Inflammatory macrophage treated with lipopolysaccharide for 4 hours (primary cell): ENCODE data around the gene GABRE.
"Not testable (repeated sequence)": the region's sequence is repeated elsewhere in the genome, so short reads cannot be mapped to it uniquely, and the experiment has no call there.

Experiments used
- DNase-seq: peaks from one replicate; pipeline ENCODE4 v3.0.0-alpha.2; 2020

GABRE gene

DNA sequence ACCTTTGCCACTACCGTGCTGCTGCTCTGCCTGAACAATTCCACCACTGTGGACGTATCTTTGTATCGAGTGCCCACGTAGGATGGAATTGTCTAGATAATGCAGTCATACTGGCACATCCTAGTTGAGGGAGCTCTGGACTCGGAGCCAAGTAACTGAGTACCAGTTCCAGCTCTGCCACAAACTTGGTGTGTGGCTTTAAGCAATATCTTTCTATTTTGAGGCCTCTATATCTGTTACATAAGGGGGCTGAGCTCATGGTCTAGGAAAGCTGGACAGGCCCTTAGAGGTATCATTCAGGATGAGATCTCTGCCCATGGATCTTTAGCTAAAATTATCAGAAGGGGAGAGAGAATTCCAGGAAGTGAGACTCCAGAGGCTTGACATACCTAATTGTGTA lies 12.4 kb downstream of the GABRE start:
- DNase-seq, result no peak

DNA sequence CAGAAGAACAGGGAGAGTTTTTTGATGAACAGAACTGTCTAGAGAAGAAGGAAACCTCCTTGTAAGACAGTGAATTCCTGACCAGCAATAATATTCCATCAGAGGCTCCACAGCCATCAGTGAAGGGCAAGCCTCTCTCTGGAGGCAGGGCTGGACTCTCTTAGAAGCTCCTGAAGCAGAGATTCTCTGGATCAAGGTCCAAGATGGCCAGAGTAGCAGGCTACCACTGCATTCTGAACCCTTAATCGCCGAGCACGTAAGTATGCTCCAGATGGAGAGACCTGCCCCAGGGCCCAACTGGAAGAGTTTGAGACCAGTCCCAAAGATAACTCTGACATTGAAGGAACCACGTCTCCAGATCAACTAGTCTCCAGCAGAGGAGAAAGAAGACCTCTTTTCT lies 16.4 kb downstream of the GABRE start:
- no peak for DNase-seq

DNA sequence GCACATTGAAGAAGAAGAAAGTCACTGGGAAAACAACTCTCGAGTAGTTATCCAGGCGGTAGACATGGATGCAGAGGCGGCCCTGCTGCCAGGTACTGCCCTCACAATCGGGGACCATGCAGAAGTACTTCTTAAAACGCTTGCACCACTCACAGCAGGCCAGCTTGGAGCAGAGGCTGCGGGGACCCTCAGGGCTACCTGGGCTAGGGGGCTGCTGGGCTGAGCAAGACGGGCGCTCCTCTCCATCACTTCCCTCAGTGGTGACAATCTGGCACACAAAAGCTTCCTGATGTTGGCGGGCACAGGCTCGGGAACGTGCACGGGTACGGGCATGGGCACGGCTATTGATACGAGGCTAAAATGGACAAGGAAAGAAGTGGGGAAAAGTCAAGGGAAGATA lies 19.7 kb downstream of the GABRE start:
- DNase-seq, result no peak

DNA sequence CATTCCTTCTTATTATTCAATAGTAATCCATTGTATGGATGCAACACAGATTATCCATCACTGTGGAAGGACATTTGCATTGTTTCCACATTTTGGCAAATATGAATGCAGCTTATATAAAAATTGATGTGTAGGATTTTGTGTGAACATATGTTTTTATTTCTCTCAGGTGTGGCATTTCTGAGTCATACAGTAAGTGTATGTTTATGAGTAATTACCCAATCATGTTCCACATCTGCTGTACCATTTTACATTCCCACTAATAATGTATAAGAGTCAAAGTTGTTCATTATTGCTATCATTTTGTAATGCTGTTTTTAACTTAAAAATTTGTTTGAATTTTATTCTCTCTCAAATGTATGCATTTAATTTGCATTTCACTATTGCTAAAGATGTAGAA lies 36.3 kb downstream of the GABRE start:
- DNase-seq, result no peak

DNA sequence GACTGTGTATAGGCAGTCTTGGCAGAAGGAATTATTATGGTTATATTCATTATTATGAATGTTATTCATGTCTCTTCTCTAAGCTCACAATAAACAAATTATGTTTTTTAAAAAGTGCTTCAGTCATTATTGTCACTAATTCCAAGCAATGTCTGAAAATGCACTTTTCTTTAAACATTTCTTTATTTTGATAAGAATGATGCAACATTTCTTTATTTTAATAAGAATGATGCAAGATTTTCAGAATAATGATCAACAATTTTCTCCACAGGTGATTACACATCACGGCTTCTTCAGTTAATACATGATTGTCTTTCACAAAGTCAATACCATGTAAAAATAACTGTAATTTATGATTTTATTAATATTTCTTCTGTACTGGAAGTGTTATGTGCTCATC lies 39.1 kb downstream of the GABRE start:
- DNase-seq, result no peak

DNA sequence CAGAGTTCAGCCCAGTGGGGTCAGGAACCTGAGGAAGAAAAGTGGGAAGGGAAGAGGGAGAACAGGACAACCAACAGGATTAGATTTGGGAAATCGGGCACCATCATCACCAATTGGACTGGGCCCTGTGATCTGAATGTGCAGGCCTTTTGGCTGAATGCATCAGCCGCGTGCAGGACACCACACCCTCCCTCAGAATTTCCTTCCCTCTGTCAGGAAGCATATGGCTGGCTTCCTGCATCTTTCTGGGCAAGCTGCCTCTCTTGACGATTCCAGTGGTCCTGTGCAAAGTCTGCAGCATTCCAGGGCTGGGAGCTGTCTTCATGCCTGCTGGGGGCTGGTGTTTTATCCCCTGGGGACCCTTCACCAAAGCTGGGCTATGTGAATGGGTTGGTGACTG lies 45.4 kb downstream of the GABRE start:
- DNase-seq, result no peak

DNA sequence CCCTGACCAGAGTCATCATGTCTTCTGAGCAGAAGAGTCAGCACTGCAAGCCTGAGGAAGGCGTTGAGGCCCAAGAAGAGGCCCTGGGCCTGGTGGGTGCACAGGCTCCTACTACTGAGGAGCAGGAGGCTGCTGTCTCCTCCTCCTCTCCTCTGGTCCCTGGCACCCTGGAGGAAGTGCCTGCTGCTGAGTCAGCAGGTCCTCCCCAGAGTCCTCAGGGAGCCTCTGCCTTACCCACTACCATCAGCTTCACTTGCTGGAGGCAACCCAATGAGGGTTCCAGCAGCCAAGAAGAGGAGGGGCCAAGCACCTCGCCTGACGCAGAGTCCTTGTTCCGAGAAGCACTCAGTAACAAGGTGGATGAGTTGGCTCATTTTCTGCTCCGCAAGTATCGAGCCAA lies 50.8 kb downstream of the GABRE start:
- no peak for DNase-seq

DNA sequence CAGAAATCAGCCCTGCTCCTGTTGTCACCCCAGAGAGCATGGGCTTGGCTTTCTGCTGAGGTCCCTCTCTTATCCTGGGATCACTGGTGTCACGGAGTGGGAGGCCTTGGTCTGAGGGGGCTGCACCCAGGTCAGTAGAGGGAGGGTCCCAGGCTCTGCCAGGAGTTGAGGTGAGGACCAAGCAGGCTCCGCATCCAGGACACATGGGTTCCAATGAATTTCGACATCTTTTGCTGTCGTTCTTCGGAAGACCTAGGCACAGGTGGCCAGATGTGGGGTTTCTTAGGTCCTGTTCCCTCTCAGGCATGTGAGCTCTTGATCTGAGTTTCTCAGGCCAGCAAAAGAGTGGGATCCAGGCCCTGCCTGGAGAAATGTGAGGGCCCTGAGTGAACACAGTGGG lies 51.8 kb downstream of the GABRE start:
- no peak for DNase-seq

DNA sequence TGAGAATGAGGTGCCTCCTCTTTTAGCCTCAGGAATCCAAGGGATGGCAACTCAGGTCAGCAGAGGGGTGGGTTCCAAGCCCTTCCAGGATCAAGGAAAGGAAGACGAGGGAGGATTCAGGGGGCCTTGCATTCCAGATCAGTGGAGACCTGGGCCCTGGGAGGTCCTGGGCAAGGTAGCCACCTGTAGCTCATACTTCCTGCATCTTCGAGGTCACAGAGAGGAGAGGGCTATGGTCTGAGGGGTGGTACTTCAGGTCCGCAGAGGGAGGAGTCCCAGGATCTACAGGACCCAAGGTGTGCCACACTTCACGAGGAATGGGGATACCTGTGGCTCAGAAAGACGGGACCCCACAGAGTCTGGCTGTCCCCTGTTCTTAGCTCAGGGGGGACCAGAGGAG lies 52.6 kb downstream of the GABRE start:
- DNase-seq, result no peak

DNA sequence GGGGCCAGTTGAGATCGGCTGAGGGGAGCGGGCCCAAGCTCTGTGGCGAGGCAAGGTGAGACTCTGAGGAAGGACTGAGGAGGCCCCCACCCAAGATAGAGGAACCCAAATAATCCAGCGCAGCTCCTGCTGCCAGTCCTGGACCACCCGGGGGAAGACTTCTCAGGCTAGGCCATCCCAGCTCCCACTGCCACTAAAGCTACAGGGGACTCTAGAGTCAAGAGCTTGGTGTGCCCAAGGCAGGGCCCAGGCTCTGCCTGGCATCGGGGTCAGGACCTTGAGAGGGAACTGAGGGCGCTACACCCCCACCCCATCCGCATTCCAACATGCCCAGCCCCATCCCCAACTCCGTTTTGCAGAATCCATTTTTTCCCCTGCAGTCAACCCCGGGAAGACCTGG lies 53.2 kb downstream of the GABRE start:
- DNase-seq, result no peak

DNA sequence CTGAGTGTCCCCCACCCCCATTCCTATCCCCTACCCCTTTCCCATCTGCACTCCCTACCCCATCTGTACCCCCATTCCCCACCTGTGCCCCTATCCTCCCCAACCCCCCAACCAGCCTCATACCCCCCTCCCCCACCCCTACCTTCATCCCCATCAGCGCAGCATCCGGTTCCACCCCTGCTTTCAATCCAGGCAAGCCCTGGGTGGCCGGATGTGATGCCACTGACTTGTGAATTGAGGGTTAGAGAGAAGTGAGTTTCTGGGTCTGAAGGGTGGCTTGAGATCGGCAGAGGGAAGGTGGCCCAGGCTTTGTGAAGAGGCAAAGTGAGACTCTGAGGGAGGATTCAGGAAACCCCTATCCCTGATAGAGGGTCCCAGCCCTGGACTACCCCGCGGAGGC lies 53.9 kb downstream of the GABRE start:
- no peak for DNase-seq

DNA sequence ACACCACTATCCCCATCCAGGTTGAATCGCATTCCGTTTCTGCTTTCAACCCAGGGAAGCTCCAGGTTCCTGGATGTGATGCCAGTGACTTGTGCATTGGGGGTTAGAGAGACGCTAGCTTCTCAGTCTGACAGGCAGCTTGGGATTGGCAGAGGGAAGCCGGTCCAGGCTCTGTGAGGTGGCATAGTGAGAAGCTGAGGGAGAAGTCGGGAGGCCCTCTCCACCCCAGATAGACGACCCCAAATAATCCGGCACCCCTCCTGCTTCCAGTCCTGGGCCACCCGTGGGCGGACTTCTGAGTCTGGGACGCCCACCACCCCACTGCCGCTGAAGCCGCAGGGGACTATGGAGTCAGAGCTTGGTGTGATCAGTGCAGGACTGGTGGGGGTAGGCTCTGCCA lies 54.4 kb downstream of the GABRE start:
- no peak for DNase-seq

DNA sequence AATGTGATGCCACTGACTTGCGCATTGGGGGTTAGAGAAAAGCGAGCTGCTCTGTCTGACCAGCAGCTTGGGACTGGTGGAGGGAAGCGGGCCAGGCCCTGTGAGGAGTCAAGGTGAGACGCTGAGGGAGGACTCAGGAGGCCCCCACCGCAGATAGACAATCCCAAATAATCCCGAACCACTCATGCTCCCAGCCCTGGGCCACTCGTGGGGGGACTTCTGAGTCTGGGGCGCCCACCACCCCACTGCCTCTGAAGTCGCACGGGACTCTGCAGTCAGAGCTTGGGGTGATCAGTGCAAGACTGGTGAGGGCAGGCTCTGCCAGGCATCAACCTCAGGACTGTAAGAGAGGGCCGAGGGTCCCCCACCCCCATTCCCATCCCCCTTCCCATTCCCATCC lies 54.9 kb downstream of the GABRE start:
- no peak for DNase-seq

DNA sequence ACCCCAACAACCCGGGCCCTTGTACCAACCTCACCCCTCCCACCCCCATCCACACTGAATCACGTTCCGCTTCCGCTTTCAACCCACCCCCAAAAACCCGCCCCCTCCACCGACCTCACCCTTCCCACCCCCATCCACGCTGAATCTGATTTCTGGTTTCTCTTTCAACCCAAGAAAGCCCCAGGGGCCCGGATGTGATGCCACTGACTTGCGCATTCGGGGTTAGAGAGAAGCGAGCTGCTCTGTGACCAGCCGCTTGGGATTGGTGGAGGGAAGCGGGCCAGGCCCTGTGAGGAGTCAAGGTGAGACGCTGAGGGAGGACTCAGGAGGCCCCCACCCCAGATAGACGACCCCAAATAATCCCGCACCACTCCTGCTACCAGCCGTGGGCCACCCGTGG lies 55.7 kb downstream of the GABRE start:
- not testable (repeated sequence) for DNase-seq

DNA sequence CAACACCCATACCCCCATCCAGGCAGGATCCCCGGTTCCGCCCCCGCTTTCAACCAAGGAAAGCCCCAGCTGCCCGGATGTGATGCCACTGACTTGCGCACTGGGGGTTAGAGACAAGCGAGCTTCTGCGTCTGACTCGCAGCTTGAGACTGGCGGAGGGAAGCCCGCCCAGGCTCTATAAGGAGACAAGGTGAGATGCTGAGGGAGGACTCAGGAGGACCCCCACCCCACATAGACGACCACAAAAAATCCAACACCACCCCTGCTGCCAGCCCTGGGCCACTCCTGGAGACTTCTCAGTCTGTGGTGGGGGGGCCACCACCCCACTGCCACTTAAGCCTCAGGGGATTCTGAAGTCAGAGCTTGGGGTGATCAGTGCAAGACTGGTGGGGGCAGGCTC lies 61.7 kb downstream of the GABRE start, which contains the start of gene MAGEA4:
MAGEA4 (plus strand) TSS at position 110 of the 400 bp plus-strand sequence. CDS start 10,776 bp downstream, outside the sequence.
- no peak for DNase-seq

DNA sequence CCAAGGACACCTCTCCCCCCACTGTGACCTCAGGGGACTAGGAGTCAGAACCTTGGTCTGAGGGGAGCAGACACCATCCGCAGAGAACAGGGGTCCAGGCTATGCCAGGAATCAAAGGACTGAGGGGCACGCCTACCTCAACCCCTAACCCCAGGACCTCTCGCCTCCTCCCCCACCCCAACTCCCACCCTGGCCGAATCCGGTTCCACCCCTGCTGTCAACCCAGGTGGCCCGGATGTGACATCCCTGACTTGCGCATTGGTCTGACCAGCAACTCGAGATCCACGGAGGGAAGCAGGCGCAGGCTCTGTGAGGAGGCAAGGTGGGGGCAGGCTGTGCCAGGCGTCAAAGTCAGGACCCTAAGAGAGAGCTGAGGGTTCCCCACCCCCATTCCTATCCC lies 62.3 kb downstream of the GABRE start:
- no peak for DNase-seq

DNA sequence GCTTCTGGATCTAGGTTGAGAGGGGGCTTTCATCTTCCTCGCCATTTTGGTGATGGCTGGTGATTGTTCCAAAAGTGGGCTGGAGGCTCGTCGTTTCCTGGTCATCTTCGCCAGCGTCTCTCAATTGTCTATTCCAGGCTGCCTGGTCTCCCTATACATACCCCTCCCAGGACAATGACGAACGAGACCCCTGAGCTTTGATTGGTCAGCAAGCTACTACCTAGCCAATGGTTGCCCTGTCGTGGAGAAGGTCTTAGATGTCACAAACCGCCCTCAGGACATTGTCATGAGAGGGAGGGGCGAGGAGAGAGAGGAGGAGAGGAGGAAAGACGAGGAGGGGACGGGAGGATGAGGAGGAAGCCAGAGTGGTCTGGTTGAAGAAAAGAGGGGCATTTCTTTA lies 69.5 kb downstream of the GABRE start:
- no peak for DNase-seq
